ENCODE results near the gene ZNF174. TPM values are rescaled to one million over a fixed set of nuclear protein-coding genes. Genes with fewer than 3 reads are reported as not detected.

The ZNF174 gene
- total RNA-seq, 1 experiment from 2014 or later = 10.8 TPM

- H3K9me3 Mint-ChIP-seq = peaks cover 5 to 7% of the 10 kb centered on the region in 2 experiments; a peak in 4 of 5 replicates
- Histone ChIP-seq H3K27ac (ENCODE audit: insufficient read length, low read depth, low read length) (no peak overlapping the region), H2BK5ac (ENCODE audit: insufficient read length, low read length) (no peak overlapping the region), H3K23ac (ENCODE audit: insufficient read length, low read depth, low read length) (no peak overlapping the region), H2AFZ (ENCODE audit: low read length) (no peak overlapping the region), H3K4me2 (ENCODE audit: insufficient read depth, insufficient read length, low read length) (no peak overlapping the region), H4K20me1 (ENCODE audit: control insufficient read depth, insufficient read depth, insufficient read length) (no peaks in the 10 kb centered on the region), H3K14ac (ENCODE audit: insufficient read depth, low read length) (no peak overlapping the region), H3K79me1 (ENCODE audit: insufficient read depth, low read depth, low read length, poor library complexity, severe bottlenecking) (peaks cover 4% of the 10 kb centered on the region), H3K18ac (ENCODE audit: insufficient read length, low read depth, low read length) (no peak overlapping the region), H2BK120ac (ENCODE audit: low read depth, low read length, poor library complexity, severe bottlenecking) (no peak overlapping the region), H3T11ph (ENCODE audit: low read length) (no peak overlapping the region), H3K56ac (ENCODE audit: insufficient read length, low read depth, low read length) (no peak overlapping the region), H3K4ac (ENCODE audit: low read depth, low read length) (no peak overlapping the region), H4K8ac (replicated peaks; ENCODE audit: insufficient read length, low read depth, low read length) (no peak overlapping the region), H2BK12ac (ENCODE audit: insufficient read length, low read depth, low read length) (no peak overlapping the region), H2BK20ac (ENCODE audit: low read depth, low read length, poor library complexity, severe bottlenecking) (no peak overlapping the region), H4K5ac (ENCODE audit: insufficient read length, low read depth, low read length) (no peak overlapping the region), H3K4me1 (ENCODE audit: insufficient read depth, low read length) (peaks cover 4% of the 10 kb centered on the region; the same call in 1 of the 2 replicates), H3K9ac (ENCODE audit: extremely low read depth, insufficient read length, low read length) (no peak overlapping the region), H2BK15ac (ENCODE audit: low read depth, low read length) (no peak overlapping the region), H2AK5ac (ENCODE audit: insufficient read length, low read length) (no peak overlapping the region), H3K9me3 (ENCODE audit: control insufficient read depth, low read depth, low read length) (no peaks in the 10 kb centered on the region), H3K79me2 (ENCODE audit: insufficient read depth, low read length) (peaks cover 5% of the 10 kb centered on the region; the same call in 1 of the 2 replicates), H4K91ac (ENCODE audit: insufficient read length, low read depth, low read length) (no peak overlapping the region), H3K23me2 (ENCODE audit: insufficient read length, low read depth, low read length, poor library complexity, severe bottlenecking) (peaks cover 8% of the 10 kb centered on the region), H3K27me3 (ENCODE audit: insufficient read depth, low read length) (no peaks in the 10 kb centered on the region)
- DNase-seq = peak; percentile 50
- peak overlapping the region in 2 of 3 experiments; percentile 13 to 28; a peak in 3 of 7 replicates for H3K27ac Mint-ChIP-seq
- H3K4me1 Mint-ChIP-seq = peaks cover 11 to 12% of the 10 kb centered on the region in 2 experiments
- no CpG with 5 or more reads among the region's 5 CpGs for WGBS (ENCODE audit: extremely low coverage, insufficient read length, low lambda C conversion rate)
- TF ChIP-seq, protein P1, sequence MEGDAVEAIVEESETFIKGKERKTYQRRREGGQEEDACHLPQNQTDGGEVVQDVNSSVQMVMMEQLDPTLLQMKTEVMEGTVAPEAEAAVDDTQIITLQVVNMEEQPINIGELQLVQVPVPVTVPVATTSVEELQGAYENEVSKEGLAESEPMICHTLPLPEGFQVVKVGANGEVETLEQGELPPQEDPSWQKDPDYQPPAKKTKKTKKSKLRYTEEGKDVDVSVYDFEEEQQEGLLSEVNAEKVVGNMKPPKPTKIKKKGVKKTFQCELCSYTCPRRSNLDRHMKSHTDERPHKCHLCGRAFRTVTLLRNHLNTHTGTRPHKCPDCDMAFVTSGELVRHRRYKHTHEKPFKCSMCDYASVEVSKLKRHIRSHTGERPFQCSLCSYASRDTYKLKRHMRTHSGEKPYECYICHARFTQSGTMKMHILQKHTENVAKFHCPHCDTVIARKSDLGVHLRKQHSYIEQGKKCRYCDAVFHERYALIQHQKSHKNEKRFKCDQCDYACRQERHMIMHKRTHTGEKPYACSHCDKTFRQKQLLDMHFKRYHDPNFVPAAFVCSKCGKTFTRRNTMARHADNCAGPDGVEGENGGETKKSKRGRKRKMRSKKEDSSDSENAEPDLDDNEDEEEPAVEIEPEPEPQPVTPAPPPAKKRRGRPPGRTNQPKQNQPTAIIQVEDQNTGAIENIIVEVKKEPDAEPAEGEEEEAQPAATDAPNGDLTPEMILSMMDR (conservative IDR thresholded peaks at IDR 0.05) = no peak
- no peak overlapping the region for H3K4me3 Mint-ChIP-seq
- H3K27me3 Mint-ChIP-seq (ENCODE audit: low read depth) = no peaks in the 10 kb centered on the region
- peaks cover 8 to 15% (median 11%) of the 10 kb centered on the region in 3 experiments; a peak in 6 of 7 replicates for H3K36me3 Mint-ChIP-seq (ENCODE audit: insufficient read depth in 1 of 3, low read depth in 3 of 3)
These were observed 53.1 kb downstream of the ZNF174 start for GRCh38 chr16:3454093-3454492.
